Measurements from ENCODE around the gene IQCK.

- TF ChIP-seq CTCF (IDR thresholded peaks at IDR 0.05): no peak
- TF ChIP-seq POLR2A (IDR thresholded peaks at IDR 0.05): no peak
- peak in 2 of 4 donors; percentile 7 to 66 for TF ChIP-seq EP300 (IDR thresholded peaks at IDR 0.05)
- peak in 1 of 2 donors; percentile 64 for TF ChIP-seq POLR2AphosphoS5 (IDR thresholded peaks at IDR 0.05)
Observed at GRCh38 chr16:19696328-19696727, 21.7 kb upstream of the IQCK start.

All from upper lobe of left lung (tissue), 4 donors.